Measurements from ENCODE around the gene TBX4. TPM values are rescaled to one million over a fixed set of nuclear protein-coding genes. Genes with fewer than 3 reads are reported as not detected.
"Not testable (repeated sequence)": the region's sequence is repeated elsewhere in the genome, so short reads cannot be mapped to it uniquely, and the experiment has no call there.

The TBX4 gene
- polyA plus RNA-seq, 2 of the 4 experiments (the other 2 are of a cell fraction): 0.17 to 0.18 TPM

DNA sequence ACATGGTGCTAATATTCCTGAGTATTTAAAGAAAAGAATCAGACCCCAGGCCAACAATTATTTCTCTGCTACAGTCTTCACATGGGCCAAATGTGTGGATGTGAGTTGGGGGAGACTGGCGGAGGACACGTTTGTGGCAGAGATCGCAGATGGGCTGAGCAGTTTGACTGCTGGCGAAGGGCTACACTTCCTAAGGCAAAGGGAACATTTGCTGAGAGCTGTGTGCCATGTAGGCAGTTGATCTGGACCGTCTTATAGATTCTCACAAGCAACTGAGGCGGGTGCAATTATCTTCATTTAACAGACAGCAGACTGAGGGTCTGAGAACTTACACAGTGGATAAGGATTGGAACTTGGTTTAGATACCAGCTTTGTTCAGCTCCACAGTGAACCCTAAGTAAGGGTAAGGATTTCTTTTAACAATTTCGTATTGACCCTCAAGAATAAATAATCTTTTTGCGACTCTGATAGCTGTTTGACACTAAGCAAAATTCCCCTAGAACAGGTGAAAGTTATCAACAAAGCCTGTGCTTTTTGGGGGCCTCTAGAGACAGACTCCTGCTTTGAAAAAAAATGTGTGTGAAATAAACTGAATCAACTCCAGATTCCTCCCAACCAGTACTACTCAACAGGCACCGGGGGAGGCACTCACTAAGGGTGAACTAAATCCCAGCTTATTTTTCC is 55.3 kb downstream of the TBX4 start:
- POLR2A ChIA-PET: no interaction called here
- CTCF ChIA-PET: interaction anchor here (0.9 to 1.7 kb wide), 2 partner anchors 10 to 63 kb away, joined by 3 to 8 read pairs; no protein-coding TSS in a partner anchor
- 79% methylated on average over 9 of the region's 9 CpGs for WGBS (ENCODE audit: missing lambda C conversion rate)
- TF ChIP-seq, protein P1, sequence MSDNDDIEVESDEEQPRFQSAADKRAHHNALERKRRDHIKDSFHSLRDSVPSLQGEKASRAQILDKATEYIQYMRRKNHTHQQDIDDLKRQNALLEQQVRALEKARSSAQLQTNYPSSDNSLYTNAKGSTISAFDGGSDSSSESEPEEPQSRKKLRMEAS (IDR thresholded peaks at IDR 0.05): no peak
- TF ChIP-seq MAFK (IDR thresholded peaks at IDR 0.05; ENCODE audit: partially characterized antibody) (no peak), ZSCAN20 (CRISPR knock-in tag; IDR thresholded peaks at IDR 0.05) (no peak), CHD2 (IDR thresholded peaks at IDR 0.05; ENCODE audit: low read length, partially characterized antibody) (no peak), EHMT2 (IDR thresholded peaks at IDR 0.05; ENCODE audit: low read depth) (no peak), TFCP2L1 (CRISPR knock-in tag; IDR thresholded peaks at IDR 0.05) (no peak), PHF8 (IDR thresholded peaks at IDR 0.05; ENCODE audit: borderline replicate concordance, low read depth) (no peak), ZNF302 (CRISPR knock-in tag; IDR thresholded peaks at IDR 0.05) (no peak), FOSL2 (IDR thresholded peaks at IDR 0.05) (no peak), FOSL2 (CRISPR knock-in tag; IDR thresholded peaks at IDR 0.05) (no peak), CEBPB (IDR thresholded peaks at IDR 0.05) (no peak), NFE2L2 (conservative IDR thresholded peaks at IDR 0.05; ENCODE audit: low read length) (no peak), RARB (CRISPR knock-in tag; IDR thresholded peaks at IDR 0.05) (no peak)
- TF ChIP-seq, protein P2, sequence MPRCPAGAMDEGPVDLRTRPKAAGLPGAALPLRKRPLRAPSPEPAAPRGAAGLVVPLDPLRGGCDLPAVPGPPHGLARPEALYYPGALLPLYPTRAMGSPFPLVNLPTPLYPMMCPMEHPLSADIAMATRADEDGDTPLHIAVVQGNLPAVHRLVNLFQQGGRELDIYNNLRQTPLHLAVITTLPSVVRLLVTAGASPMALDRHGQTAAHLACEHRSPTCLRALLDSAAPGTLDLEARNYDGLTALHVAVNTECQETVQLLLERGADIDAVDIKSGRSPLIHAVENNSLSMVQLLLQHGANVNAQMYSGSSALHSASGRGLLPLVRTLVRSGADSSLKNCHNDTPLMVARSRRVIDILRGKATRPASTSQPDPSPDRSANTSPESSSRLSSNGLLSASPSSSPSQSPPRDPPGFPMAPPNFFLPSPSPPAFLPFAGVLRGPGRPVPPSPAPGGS (IDR thresholded peaks at IDR 0.05): no peak
- TF ChIP-seq, protein P3, sequence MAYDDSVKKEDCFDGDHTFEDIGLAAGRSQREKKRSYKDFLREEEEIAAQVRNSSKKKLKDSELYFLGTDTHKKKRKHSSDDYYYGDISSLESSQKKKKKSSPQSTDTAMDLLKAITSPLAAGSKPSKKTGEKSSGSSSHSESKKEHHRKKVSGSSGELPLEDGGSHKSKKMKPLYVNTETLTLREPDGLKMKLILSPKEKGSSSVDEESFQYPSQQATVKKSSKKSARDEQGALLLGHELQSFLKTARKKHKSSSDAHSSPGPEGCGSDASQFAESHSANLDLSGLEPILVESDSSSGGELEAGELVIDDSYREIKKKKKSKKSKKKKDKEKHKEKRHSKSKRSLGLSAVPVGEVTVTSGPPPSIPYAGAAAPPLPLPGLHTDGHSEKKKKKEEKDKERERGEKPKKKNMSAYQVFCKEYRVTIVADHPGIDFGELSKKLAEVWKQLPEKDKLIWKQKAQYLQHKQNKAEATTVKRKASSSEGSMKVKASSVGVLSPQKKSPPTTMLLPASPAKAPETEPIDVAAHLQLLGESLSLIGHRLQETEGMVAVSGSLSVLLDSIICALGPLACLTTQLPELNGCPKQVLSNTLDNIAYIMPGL (CRISPR knock-in tag; IDR thresholded peaks at IDR 0.05; ENCODE audit: borderline replicate concordance): no peak
- H3K4me2 ChIP-seq: no peak overlapping the region
- ATAC-seq (no peak), FAIRE-seq (no peak), DNase-seq (ENCODE audit: low read depth in 1 of 2, low spot score in 1 of 2) (no peak)
- H3K9me3 ChIP-seq: no peaks in the 10 kb centered on the region
- H3K27ac ChIP-seq: no peak overlapping the region
- peaks cover 18% of the 10 kb centered on the region for H3K4me1 ChIP-seq
- H3K4me3 ChIP-seq: no peak overlapping the region

DNA sequence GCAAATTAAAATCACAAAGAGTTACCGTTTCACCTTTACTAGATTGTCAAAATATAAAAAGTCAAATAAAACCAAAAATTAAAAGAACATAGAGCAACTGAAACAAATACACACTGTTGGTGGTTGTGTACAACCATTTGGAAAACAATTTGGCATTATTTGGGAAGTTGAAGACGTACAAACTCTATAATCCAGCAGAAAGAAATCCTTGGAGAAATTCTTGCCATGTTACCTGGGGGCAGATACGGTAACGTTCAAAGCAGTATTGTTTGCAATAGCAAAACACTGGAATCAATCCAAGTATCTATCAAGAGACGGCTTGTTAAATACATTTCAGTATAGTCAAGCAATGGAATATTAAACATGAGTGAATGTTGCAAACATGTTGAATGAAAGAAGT is 56.7 kb downstream of the TBX4 start:
- FAIRE-seq (no peak), DNase-seq (ENCODE audit: low read depth in 1 of 2, low spot score in 1 of 2) (no peak), ATAC-seq (no peak)
- ChIA-PET POLR2A (no interaction called here), CTCF (interaction anchor here (0.9 to 1.7 kb wide), 2 partner anchors 8 to 97 kb away, joined by 3 to 8 read pairs; no protein-coding TSS in a partner anchor)
- Histone ChIP-seq H3K4me3 (no peak overlapping the region), H3K27ac (no peak overlapping the region), H3K4me1 (peaks cover 18% of the 10 kb centered on the region), H3K4me2 (no peak overlapping the region), H3K9me3 (no peaks in the 10 kb centered on the region)
- TF ChIP-seq GATA3 (IDR thresholded peaks at IDR 0.05; ENCODE audit: borderline replicate concordance): no peak
- TF ChIP-seq MAZ (IDR thresholded peaks at IDR 0.05; ENCODE audit: borderline replicate concordance, low read depth, low read length): no peak
- TF ChIP-seq RNF2 (IDR thresholded peaks at IDR 0.05; ENCODE audit: borderline replicate concordance, low read depth): no peak
- TF ChIP-seq, protein P1 (IDR thresholded peaks at IDR 0.05): no peak
- TF ChIP-seq PHF8 (IDR thresholded peaks at IDR 0.05; ENCODE audit: borderline replicate concordance, low read depth): no peak
- no peak for TF ChIP-seq JUNB (IDR thresholded peaks at IDR 0.05)
- TF ChIP-seq HOXB5 (CRISPR knock-in tag; IDR thresholded peaks at IDR 0.05): no peak
- TF ChIP-seq ZNF302 (CRISPR knock-in tag; IDR thresholded peaks at IDR 0.05): no peak
- no peak for TF ChIP-seq CHD2 (IDR thresholded peaks at IDR 0.05; ENCODE audit: low read length, partially characterized antibody)
- no peak for TF ChIP-seq FOSB (CRISPR knock-in tag; IDR thresholded peaks at IDR 0.05)
- TF ChIP-seq TP53 (CRISPR knock-in tag; IDR thresholded peaks at IDR 0.05): no peak
- TF ChIP-seq POLR2A (IDR thresholded peaks at IDR 0.05; ENCODE audit: low read length): no peak
- TF ChIP-seq NPAS2 (CRISPR knock-in tag; IDR thresholded peaks at IDR 0.05; ENCODE audit: borderline replicate concordance): no peak
- WGBS (ENCODE audit: missing lambda C conversion rate): 74% methylated on average over 5 of the region's 5 CpGs

DNA sequence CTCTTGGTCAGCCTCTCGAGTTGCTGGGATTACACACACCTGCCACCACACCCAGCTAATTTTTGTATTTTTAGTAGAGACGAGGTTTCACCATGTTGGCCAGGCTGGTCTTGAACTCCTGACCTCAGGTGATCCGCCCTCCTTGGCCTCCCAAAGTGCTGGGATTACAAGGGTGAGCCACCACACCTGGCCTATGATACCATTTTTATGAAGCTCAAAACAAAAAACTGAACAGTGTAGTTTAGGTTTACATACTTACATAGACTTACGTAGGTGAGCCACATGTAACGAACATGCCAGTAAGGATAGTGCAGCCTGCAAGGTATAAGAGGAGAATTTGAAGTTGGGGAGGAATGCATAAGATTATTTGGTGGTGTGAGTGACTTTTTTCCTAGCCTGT is 57.2 kb downstream of the TBX4 start:
- H3K27ac ChIP-seq; DNase-seq (ENCODE audit: low read depth in 1 of 2, low spot score in 1 of 2); FAIRE-seq; H3K4me2 ChIP-seq; POLR2A ChIA-PET; ATAC-seq; H3K4me3 ChIP-seq; H3K9me3 ChIP-seq: not testable (repeated sequence)
- peaks cover 14% of the 10 kb centered on the region for H3K4me1 ChIP-seq
- WGBS (ENCODE audit: missing lambda C conversion rate): 67% methylated on average over 5 of the region's 5 CpGs
- CTCF ChIA-PET: interaction anchor here (0.9 kb wide), 1 partner anchor 14 kb away, joined by 4 read pairs; no protein-coding TSS in a partner anchor

Measured in A549 (cell line).